ENCODE data around the gene RGS5. TPM values are rescaled to one million over a fixed set of nuclear protein-coding genes. Genes with fewer than 3 reads are reported as not detected.

The RGS5 gene
- total and polyA plus RNA-seq, 2 experiments from 2014 or later = 23.4 to 48.3 TPM

- TF ChIP-seq ZNF462 (CRISPR knock-in tag; IDR thresholded peaks at IDR 0.05) = no peak
- no peak for TF ChIP-seq STAT1 (IDR thresholded peaks at IDR 0.05; ENCODE audit: unreplicated experiment)
- TF ChIP-seq CTCF (conservative IDR thresholded peaks at IDR 0.05; ENCODE audit: low read depth in 2 of 2) = no peak
- no peak for TF ChIP-seq EZH2phosphoT487 (IDR thresholded peaks at IDR 0.05; ENCODE audit: unreplicated experiment)
Measured at GRCh38 chr1:163093579-163093978, 109.1 kb downstream of the RGS5 start (continued).

GRCh38 chr1:163093169-163093568 lies 109.5 kb downstream of the RGS5 start:
- no peak for DNase-seq (ENCODE audit: low spot score)
- H3K4me3 ChIP-seq = no peak overlapping the region
- H3K27ac Mint-ChIP-seq = no peak overlapping the region
- H3K9me2 ChIP-seq (ENCODE audit: insufficient read depth) = peaks cover 6% of the 10 kb centered on the region; the same call in 1 of the 2 replicates
- no peaks in the 10 kb centered on the region for H3K9me3 Mint-ChIP-seq
- no peaks in the 10 kb centered on the region for H3K4me1 Mint-ChIP-seq
- H2AFZ ChIP-seq = peak overlapping the region; percentile 59; the same call in 1 of the 2 replicates
- H3K79me2 ChIP-seq (replicated peaks; ENCODE audit: insufficient read depth) = no peaks in the 10 kb centered on the region
- H3K4me2 ChIP-seq = no peak overlapping the region
- no peaks in the 10 kb centered on the region for H3F3A ChIP-seq (replicated peaks; ENCODE audit: low read depth)
- H3K27me3 ChIP-seq (ENCODE audit: insufficient read depth) = no peaks in the 10 kb centered on the region
- no peaks in the 10 kb centered on the region for H3K4me1 ChIP-seq (ENCODE audit: insufficient read depth)
- no peaks in the 10 kb centered on the region for H3K36me3 Mint-ChIP-seq (ENCODE audit: low read depth)
- no peaks in the 10 kb centered on the region for H4K20me1 ChIP-seq (replicated peaks; ENCODE audit: insufficient read depth)
- no peak overlapping the region for H3K4me3 Mint-ChIP-seq
- H3K27ac ChIP-seq (ENCODE audit: low read depth) = no peak overlapping the region
- TF ChIP-seq JUNB (IDR thresholded peaks at IDR 0.05; ENCODE audit: unreplicated experiment) = no peak
- TF ChIP-seq EZH2phosphoT487 (IDR thresholded peaks at IDR 0.05; ENCODE audit: unreplicated experiment) = no peak
- TF ChIP-seq POLR2AphosphoS5 (IDR thresholded peaks at IDR 0.05; ENCODE audit: low read depth) = no peak
- TF ChIP-seq ZNF331 (CRISPR knock-in tag; IDR thresholded peaks at IDR 0.05; ENCODE audit: low read depth) = no peak
- TF ChIP-seq REST (IDR thresholded peaks at IDR 0.05; ENCODE audit: unreplicated experiment) = no peak
- H3K36me3 ChIP-seq (ENCODE audit: insufficient read depth) = no peaks in the 10 kb centered on the region
- ATAC-seq = no peak
- H3K27me3 Mint-ChIP-seq (ENCODE audit: insufficient read depth, low read depth, poor library complexity) = peaks cover 3% of the 10 kb centered on the region
